Keratinocyte (primary cell): Measurements from ENCODE around the gene FAM13A.

ENCODE experiments used
- EZH2 ChIP-seq: IDR thresholded peaks from one replicate; pipeline ENCODE4 v1.6.1; 2012; ENCODE audit warnings: inconsistent platforms, mild to moderate bottlenecking, low read length, moderate library complexity
- TF ChIP-seq, protein P1 (sequence below), 3 experiments: IDR thresholded peaks in 1 of 3; conservative IDR thresholded peaks in 1 of 3; optimal IDR thresholded peaks in 1 of 3; 2 replicates in 2 of 3; 3 replicates in 1 of 3; pipeline versions ENCODE3 to v1.5.1; 2011; ENCODE audit warnings: low read length in 3 of 3, mild to moderate bottlenecking in 3 of 3, moderate library complexity in 2 of 3, control low read depth in 1 of 3, inconsistent platforms in 1 of 3; ENCODE audit not compliant: insufficient read depth in 2 of 3; ENCODE audit errors: extremely low read depth in 1 of 3

DNA sequence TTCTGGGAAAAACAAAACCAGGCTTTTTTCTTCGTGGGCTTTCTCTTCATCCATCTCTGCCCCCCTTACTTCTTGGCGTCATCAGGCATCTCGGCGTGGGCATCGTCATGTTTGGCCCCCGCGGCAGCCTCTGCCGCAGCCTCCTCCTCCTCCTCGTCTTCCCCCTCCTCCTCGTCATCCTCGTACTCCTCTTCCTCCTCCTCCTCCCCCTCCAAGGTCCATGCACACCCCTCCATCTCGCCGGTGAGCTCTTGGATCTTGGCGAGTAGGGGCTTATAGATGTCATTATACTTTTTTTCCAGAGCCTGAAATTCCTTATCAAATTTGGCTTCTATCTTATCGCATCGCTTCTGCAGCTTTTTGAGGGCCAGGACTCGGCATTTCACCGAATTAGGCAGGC is 359.8 kb downstream of the FAM13A start:
- TF ChIP-seq, protein P1, sequence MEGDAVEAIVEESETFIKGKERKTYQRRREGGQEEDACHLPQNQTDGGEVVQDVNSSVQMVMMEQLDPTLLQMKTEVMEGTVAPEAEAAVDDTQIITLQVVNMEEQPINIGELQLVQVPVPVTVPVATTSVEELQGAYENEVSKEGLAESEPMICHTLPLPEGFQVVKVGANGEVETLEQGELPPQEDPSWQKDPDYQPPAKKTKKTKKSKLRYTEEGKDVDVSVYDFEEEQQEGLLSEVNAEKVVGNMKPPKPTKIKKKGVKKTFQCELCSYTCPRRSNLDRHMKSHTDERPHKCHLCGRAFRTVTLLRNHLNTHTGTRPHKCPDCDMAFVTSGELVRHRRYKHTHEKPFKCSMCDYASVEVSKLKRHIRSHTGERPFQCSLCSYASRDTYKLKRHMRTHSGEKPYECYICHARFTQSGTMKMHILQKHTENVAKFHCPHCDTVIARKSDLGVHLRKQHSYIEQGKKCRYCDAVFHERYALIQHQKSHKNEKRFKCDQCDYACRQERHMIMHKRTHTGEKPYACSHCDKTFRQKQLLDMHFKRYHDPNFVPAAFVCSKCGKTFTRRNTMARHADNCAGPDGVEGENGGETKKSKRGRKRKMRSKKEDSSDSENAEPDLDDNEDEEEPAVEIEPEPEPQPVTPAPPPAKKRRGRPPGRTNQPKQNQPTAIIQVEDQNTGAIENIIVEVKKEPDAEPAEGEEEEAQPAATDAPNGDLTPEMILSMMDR (optimal IDR thresholded peaks at IDR 0.05 in 1 of 3, IDR thresholded peaks at IDR 0.05 in 1 of 3, conservative IDR thresholded peaks at IDR 0.05 in 1 of 3; ENCODE audit: extremely low read depth in 1 of 3, insufficient read depth in 2 of 3, low read length in 3 of 3) = no peak
- TF ChIP-seq EZH2 = no peak
